Panc1 (cell line): ENCODE measurements around the gene EPHB2. TPM values are rescaled to one million over a fixed set of nuclear protein-coding genes. Genes with fewer than 3 reads are reported as not detected.

Source experiments
- ATAC-seq: fragments of 200-7000 bp; cut with Tn5 transposase; 2 replicates; pipeline ENCODE4 v1.9.1; 2020; ENCODE audit warnings: mild to moderate bottlenecking, moderate library complexity
- BruUV-seq: library from RNA; stranded (reverse); fragments of 400-500 nt; replicated peaks from 2 replicates; lab custom pipeline; 2021; lab: Mats Ljungman, UMichigan
- CTCF ChIA-PET: fragments of 300-600 bp; sonication (Branson Sonifier 250); formaldehyde crosslinking; loops from one replicate; lab custom pipeline; 2022; ENCODE audit warnings: antibody characterized with exemption; lab: Charles Lee
- POLR2A ChIA-PET: fragments of 300-600 bp; sonication (Branson Sonifier 250); formaldehyde crosslinking; loops from one replicate; lab custom pipeline; 2022; ENCODE audit warnings: antibody characterized with exemption; lab: Charles Lee
- DNase-seq: peaks from one replicate; pipeline ENCODE4 v3.0.0-alpha.2; 2010; ENCODE audit warnings: low read depth, low spot score
- H3K27ac ChIP-seq: 2 replicates; pipeline ENCODE4 v1.5.1; 2011; ENCODE audit warnings: mild to moderate bottlenecking, low read length, inconsistent platforms
- H3K27me3 ChIP-seq: fragments of 200-500 bp; sonication (Bioruptor generic); 2 replicates; pipeline ENCODE4 v1.6.0; 2014; ENCODE audit warnings: low read length, inconsistent platforms; ENCODE audit not compliant: control insufficient read depth, insufficient read depth
- H3K36me3 ChIP-seq: fragments of 200-500 bp; sonication (Bioruptor generic); 2 replicates; pipeline ENCODE4 v1.5.1; 2014; ENCODE audit warnings: inconsistent platforms, mild to moderate bottlenecking, low read length, moderate library complexity; ENCODE audit not compliant: control insufficient read depth, insufficient read depth
- H3K4me1 ChIP-seq: 2 replicates; pipeline ENCODE4 v1.5.1; 2011; ENCODE audit warnings: inconsistent platforms, mild to moderate bottlenecking, low read length, moderate library complexity; ENCODE audit not compliant: control insufficient read depth, insufficient read depth
- H3K4me3 ChIP-seq, 2 experiments: 2 replicates each; pipeline ENCODE4 v1.5.1; 2011 to 2012; ENCODE audit warnings: low read depth in 2 of 2, low read length in 2 of 2, mild to moderate bottlenecking in 2 of 2, inconsistent platforms in 1 of 2, moderate library complexity in 1 of 2
- H3K9me3 ChIP-seq: fragments of 200-500 bp; sonication (Bioruptor generic); 2 replicates; pipeline ENCODE4 v1.5.1; 2014; ENCODE audit warnings: low read depth, mild to moderate bottlenecking, inconsistent platforms, low read length, moderate library complexity; ENCODE audit not compliant: control insufficient read depth, insufficient read depth
- CTCF ChIP-seq: fragments of 450-650 bp; IDR thresholded peaks from 2 replicates; pipeline ENCODE4 v1.5.1; 2017; ENCODE audit warnings: mild to moderate bottlenecking
- POLR2AphosphoS5 ChIP-seq: IDR thresholded peaks from 2 replicates; pipeline ENCODE4 v1.6.1; 2012; ENCODE audit warnings: mild to moderate bottlenecking, low read depth, low read length, moderate library complexity
- REST ChIP-seq, 2 experiments: IDR thresholded peaks; 2 replicates each; pipeline ENCODE4 v1.6.1; 2011 to 2012; ENCODE audit warnings: low read depth in 2 of 2, control low read depth in 1 of 2, low read length in 1 of 2, mild to moderate bottlenecking in 1 of 2, moderate library complexity in 1 of 2; ENCODE audit not compliant: insufficient read depth in 1 of 2
- SIN3A ChIP-seq: IDR thresholded peaks from 2 replicates; pipeline ENCODE4 v1.6.1; 2012; ENCODE audit warnings: low read depth, mild to moderate bottlenecking, low read length, moderate library complexity, borderline replicate concordance; ENCODE audit not compliant: insufficient read depth
- TCF7L2 ChIP-seq: IDR thresholded peaks from 2 replicates; pipeline ENCODE4 v1.6.1; 2011; ENCODE audit warnings: mild to moderate bottlenecking, low read depth, low read length, inconsistent platforms
- in situ Hi-C: cut with HindIII; loops from 2 replicates; pipeline ENCODE4 v1.10.0; 2016; ENCODE audit warnings: low sequenced_read_pairs, low pct_unique_long_range_greater_than_20kb
- intact Hi-C: fragments of 100-400 bp; cut with micrococcal nuclease; formaldehyde crosslinking; loops from one replicate; pipeline ENCODE4 v1.10.0; 2022; ENCODE audit not compliant: unreplicated experiment
- total RNA-seq: library from RNA; stranded (reverse); gene quantifications from one replicate; pipeline ENCODE4 v1.2.1, GENCODE V29; 2021; ENCODE audit not compliant: unreplicated experiment

EPHB2 gene
- total RNA-seq, 1 experiment from 2014 or later, result 29.0 TPM

- in situ Hi-C loops (no loop called here), intact Hi-C loops (no loop called here)
- Histone ChIP-seq H3K4me1 (no peaks in the 10 kb centered on the region), H3K27ac (no peak overlapping the region), H3K4me3 (no peak overlapping the region), H3K27me3 (no peaks in the 10 kb centered on the region), H3K9me3 (no peaks in the 10 kb centered on the region), H3K36me3 (no peaks in the 10 kb centered on the region)
- BruUV-seq, result no TSS peak
- ATAC-seq (no peak), DNase-seq (no peak)
- TF ChIP-seq CTCF (no peak), TCF7L2 (no peak), POLR2AphosphoS5 (no peak), REST (IDR thresholded peaks at IDR 0.05; ENCODE audit: insufficient read depth in 1 of 2, low read depth in 2 of 2, low read length in 1 of 2) (no peak), SIN3A (no peak)
- ChIA-PET POLR2A (no interaction called here), CTCF (no interaction called here)
Measured at GRCh38 chr1:22918644-22919043, 208.0 kb downstream of the EPHB2 start.

GRCh38 chr1:22919341-22920025 is 208.8 kb downstream of the EPHB2 start:
- DNase-seq, result no peak
- no peaks in the 10 kb centered on the region for H3K4me1 ChIP-seq
- in situ Hi-C loops (no loop called here), intact Hi-C loops (loop anchor here (10.0 kb wide), 1 partner anchor 215 kb away; no protein-coding TSS in a partner anchor)
- no peaks in the 10 kb centered on the region for H3K9me3 ChIP-seq
- CTCF ChIA-PET, result no interaction called here
- ATAC-seq, result no peak
- H3K36me3 ChIP-seq, result no peaks in the 10 kb centered on the region
- H3K27me3 ChIP-seq, result no peaks in the 10 kb centered on the region
- POLR2A ChIA-PET, result no interaction called here
- TF ChIP-seq REST (IDR thresholded peaks at IDR 0.05; ENCODE audit: insufficient read depth in 1 of 2, low read depth in 2 of 2, low read length in 1 of 2) (no peak), TCF7L2 (no peak), POLR2AphosphoS5 (no peak), CTCF (no peak), SIN3A (no peak)
- H3K27ac ChIP-seq, result no peak overlapping the region
- H3K4me3 ChIP-seq, result no peak overlapping the region
- no TSS peak for BruUV-seq
